Skin epidermis (tissue), 12 donors: ENCODE results near the gene SLC29A1.

Source experiments
- H3K27ac ChIP-seq, 21 experiments: fragments of 200-600 bp; sonication (generic) in 11 of 21; one replicate each; pipeline ENCODE4 v1.5.0; 2020; ENCODE audit warnings: mild to moderate bottlenecking in 3 of 21, inconsistent platforms in 2 of 21, moderate library complexity in 2 of 21
- H3K4me3 ChIP-seq, 7 experiments: fragments of 200-600 bp; sonication (generic) in 2 of 7; one replicate each; pipeline ENCODE4 v1.5.0; 2020; ENCODE audit warnings: inconsistent platforms in 2 of 7, mild to moderate bottlenecking in 2 of 7, moderate library complexity in 1 of 7

The SLC29A1 gene

DNA sequence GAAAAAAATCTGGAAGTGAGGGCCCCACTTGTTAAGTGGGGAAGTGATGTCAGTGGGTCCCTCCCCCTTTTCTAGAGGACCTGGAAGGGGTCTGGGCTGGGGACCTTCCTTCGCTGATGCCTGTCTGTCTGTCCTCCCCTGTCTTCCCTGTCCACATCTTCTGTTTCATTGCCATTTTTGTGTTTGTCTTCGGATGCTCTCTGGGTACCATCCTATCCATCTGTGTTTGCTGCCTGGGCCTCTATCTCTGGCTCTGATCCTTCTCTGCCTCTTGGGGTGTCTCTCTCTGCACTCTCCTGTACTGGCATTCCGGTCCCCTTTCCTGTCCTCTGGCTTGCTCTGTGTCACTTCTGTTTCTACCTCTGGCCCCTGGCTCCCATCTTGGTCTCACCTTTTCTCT, 49.1 kb downstream of the SLC29A1 start:
- no peak overlapping the region for H3K27ac ChIP-seq
- H3K4me3 ChIP-seq, result no peak overlapping the region

DNA sequence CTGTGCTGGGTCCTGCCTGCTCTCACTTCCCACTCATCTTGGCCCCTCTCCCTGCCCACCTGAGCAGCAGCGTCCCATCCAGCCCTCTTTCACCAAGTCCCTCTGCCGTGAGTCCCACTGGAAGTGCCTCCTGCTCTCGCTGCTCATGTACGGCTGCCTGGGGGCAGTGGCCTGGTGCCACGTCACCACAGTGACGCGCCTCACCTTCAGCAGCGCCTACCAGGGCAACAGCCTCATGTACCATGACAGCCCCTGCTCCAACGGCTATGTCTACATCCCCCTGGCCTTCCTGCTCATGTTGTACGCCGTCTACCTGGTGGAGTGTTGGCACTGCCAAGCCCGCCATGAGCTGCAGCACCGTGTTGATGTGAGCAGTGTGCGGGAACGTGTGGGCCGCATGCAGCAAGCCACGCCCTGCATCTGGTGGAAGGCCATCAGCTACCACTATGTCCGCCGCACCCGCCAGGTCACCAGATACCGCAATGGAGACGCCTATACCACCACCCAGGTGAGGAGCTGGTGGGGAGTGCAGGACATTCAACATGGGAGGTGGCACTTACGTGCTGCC, 49.7 kb downstream of the SLC29A1 start:
- no peak overlapping the region for H3K27ac ChIP-seq

DNA sequence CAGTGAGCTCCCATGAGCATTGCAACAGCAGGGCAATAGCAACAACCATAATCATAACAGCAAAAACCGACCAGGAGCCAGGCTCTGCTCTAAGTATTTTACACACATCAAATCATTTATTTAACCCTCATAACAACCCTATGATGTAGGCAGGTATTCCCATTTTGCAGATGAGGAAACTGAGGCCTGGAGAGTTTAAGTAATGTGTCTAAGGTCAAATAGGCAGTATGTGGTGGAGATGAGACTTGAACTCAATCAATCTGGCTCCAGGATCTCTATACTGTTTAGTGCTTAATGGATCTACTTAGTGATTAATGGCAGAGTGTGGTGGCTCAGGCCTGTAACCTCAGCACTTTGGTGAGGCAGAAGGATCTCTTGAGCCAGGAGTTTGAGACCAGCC, 50.2 kb downstream of the SLC29A1 start:
- Histone ChIP-seq H3K4me3 (no peak overlapping the region), H3K27ac (no peak overlapping the region)

More for the DNA sequence above, 49.7 kb downstream of the SLC29A1 start:
- no peak overlapping the region for H3K4me3 ChIP-seq

DNA sequence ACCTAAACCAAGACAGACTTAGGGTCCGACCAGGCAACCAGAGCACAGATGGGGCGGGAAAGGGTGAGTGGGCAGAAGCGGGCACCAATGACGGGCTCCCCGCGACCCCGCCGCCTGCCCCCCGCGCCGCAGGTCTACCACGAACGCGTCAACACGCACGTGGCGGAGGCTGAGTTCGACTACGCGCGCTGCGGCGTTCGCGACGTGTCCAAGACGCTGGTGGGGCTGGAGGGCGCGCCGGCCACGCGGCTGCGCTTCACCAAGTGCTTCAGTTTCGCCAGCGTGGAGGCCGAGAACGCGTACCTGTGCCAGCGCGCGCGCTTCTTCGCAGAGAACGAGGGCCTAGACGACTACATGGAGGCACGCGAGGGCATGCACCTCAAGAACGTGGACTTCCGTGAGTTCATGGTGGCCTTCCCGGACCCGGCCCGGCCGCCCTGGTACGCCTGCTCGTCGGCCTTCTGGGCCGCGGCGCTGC, 51.9 kb downstream of the SLC29A1 start:
- Histone ChIP-seq H3K27ac (no peak overlapping the region), H3K4me3 (no peak overlapping the region)

DNA sequence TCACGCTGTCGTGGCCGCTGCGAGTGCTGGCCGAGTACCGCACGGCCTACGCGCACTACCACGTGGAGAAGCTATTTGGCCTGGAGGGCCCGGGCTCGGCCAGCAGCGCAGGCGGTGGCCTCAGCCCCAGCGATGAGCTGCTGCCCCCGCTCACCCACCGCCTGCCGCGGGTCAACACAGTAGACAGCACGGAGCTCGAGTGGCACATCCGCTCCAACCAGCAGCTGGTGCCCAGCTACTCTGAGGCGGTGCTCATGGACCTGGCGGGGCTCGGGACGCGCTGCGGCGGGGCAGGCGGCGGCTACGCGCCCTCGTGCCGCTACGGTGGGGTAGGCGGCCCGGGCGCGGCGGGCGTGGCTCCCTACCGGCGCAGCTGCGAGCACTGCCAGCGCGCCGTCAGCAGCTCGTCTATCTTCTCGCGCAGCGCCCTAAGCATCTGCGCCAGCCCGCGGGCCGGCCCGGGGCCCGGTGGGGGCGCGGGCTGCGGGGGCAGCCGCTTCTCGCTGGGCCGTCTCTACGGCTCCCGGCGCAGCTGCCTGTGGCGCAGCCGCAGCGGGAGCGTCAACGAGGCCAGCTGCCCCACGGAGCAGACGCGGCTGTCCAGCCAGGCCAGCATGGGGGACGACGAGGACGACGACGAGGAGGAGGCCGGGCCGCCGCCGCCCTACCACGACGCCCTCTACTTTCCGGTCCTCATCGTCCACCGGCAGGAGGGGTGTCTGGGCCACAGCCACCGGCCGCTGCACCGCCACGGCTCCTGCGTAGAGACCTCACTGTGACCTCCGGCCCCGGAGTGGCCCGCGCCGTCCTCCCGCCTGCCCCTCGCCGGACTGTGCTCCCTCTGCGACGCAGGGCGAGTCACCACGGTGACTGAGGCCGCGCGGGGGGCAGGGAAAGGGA, 52.6 kb downstream of the SLC29A1 start:
- H3K4me3 ChIP-seq, result peak overlapping the region in 3 of 7 experiments; percentile 7 to 32 (median 22)
- H3K27ac ChIP-seq, result peak overlapping the region in 1 of 21 experiments; percentile 6

DNA sequence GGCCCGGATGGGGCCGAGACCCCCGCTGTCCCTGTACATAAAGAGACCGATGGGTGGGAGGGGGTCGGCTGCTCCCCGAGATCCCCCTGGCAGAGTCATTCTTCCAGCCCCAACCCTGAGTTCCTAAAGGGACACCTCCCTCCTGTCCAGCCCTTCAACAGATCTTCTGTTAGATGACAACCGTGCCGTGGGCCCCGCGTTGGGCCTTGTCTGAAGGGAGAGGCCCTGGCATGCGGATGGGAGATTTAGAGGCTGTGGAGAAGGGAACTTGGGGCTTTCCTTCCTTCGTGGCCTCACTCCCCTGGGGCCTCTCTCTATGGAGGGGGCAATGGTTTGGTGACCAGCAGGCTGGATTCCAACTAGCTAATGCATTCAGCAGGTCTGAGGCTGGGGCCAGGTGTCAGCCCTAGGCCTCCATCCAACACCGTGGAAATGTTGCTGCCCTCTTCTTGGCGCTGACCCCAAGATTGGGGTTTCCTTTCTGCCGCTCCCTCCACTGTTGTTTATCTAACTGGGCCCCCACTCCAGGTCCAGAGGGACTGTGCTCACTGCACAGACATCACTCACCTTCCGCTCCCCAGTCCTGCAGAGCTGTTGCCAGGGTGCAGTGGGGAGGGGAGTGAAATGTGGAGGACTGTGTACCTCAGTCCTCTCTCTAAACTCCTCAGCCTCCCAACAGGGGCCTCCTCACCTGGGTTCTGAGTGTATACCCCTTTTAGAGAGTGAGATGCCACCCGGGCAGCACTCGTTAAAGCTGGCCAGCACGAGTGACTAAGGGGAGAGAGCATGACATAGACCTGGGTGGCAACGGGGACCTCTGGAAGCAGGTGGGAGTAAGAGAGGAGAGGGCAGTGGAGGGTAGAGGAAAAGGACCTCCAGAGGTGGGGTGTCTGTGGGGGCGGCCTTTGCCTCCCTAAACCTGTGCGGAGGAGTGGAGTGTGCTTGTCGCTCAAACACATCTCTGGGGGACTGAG, 53.6 kb downstream of the SLC29A1 start:
- Histone ChIP-seq H3K4me3 (peak overlapping the region in 1 of 7 experiments; percentile 7), H3K27ac (no peak overlapping the region)

DNA sequence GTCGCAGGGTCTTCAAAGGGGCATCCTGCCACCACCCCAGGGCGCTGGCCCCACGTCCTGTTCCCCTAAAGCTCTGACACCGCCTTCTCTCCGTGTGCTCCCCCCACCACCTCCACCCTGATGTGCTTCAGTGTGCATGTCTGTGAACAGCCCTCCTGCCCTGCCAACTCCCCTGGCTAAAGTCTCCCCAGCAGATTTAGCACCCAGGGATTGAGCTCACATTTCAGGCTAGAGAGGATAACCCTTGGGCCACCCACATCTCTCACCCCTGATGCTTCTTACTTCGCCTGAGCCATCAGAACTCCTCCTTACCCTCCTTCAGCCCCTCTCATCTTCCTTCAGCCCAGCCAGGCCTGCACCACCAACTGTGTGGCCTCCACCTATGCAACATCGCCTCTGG, 54.4 kb downstream of the SLC29A1 start:
- Histone ChIP-seq H3K4me3 (no peak overlapping the region), H3K27ac (no peak overlapping the region)

DNA sequence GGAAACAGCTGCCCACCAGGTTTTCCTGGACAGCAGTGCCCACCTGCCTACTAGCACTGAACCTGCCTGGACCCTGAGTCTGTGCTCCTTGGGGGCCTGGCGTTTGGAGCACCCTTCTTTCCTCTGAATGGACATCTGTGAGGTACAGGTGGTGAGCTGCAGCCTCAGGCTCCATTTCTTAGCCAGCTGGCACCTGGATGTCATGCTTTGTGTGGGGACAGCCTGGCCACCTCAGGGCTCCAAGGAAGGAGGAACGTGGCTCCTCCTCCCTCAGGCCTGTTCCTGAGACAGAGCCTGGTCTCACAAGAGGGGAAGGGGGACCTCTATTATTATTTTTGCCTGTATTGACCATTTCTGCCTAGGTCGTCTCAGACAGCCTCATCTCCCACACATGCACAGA, 54.9 kb downstream of the SLC29A1 start:
- Histone ChIP-seq H3K4me3 (no peak overlapping the region), H3K27ac (no peak overlapping the region)

DNA sequence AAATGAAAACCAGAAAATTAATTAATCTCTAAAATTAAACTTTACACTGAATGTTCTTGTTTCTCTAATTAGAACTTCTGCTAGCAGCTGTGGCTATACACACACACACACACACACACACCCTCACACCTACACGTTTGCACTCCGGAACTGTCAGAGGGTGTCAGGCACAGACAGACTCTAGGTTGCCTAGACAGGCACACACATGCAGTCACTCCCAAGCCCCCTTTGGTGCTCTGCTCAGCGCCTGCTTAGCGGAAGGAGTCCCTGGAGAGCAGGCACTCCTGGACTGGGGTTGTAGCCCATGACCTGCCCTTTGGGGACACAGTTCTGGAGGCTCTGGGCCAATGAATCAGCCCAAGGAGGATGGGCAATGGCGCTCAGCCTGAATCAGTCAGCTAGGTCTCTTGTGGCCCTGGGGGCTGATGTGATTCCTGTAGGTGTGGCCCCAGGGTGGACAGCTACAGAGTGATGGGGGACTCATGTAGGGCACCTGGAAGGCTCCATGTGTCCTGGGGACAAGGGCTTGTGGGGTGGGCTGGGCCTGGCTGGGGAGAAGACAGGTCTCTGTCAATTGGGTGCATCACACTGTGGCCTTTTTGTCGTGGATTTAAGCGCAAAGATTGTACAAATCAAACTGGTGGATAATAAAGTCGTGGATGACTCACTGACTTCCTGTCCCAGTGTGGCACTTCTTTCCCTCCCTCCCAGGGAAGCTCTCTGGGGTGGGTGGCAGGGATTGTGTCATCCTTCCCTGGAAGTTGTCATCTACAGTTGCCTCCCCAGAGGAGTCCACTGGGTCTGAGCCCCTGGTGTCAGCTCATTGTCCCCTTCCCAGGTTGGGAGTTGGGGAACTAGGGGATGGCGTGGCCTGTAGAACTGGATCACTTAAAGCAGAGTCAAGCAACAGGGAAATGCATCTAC, 55.6 kb downstream of the SLC29A1 start:
- H3K27ac ChIP-seq, result no peak overlapping the region
- no peak overlapping the region for H3K4me3 ChIP-seq
